NCI-H1417 treated with DMSO at 0.1 percent for 48 hours (cell line): ENCODE results near the gene PNPLA1.

Experiments used
- DNase-seq: peaks from one replicate; lab custom pipeline; 2025; lab: John Stamatoyannopoulos, UW

Gene PNPLA1

DNA sequence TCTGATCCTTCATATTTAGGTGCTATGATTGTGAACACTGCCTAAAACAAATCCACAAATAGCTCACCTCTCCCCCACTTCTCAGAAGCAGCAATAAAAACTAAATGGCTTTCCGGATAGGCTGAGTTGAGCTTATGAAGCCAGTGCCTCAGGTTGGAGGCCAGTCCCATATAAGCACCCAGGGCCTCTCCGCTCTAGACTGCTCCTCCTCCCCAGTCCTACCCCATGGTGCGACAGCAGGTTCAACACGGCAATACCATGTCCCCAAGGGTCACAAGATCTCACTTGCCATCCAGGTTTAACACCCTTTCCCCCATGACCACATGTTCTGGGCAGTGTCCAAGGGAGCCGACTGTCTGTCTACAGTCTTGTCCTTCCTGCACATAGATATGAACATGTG lies 46.1 kb downstream of the PNPLA1 start:
- no peak for DNase-seq

DNA sequence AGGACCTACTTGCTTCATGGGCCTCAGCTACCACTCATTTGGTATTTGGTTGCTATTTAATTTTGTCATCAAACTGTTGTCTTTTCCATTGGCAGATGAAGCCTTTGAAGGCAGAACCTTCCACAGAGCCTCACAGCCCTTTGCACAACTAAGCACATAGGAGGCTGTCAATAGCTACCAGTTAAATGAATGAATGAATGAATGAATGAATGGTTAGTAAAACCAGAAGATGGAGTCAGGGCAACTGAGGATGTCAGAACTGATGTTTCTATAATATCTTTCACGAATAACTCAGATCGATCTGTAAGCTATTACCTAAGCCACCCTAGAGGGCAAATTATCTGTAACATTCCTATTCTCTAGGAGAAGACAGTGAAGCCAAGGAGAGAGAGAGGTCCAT lies 47.8 kb downstream of the PNPLA1 start:
- no peak for DNase-seq

DNA sequence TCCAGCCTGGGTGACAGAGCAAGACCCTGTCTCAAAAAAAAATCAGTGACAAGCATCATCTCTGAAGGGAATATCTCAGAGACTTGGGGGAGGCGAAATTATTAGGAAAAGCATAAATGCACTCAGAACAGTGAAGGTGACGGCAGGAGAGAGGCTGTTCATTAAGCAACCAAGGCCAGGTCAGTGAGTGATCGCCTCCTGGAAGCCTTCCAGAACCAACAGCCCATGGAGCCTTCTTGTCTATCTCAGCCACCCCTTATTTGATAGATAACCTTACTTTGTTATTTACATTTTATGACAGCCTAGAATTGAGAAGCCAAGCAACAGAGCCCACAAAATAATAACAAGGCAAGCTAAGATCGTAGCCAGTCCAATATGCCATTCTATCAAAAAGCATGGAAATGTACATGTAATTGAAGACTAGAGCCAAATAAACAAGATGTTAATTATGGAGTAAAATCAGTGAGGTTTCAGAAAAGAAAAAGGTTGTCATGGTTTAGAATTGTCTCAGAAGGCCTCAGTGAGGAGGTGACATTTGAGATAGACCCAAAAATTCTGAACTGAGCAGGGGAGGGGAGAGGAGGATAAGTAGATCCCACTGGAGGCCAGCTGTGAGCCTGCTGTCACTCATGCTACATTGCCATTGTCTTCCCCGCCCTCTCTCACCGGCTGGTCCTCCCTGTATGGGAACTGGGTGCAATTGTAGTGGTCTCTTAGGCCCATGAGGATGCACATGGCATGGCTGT lies 49.0 kb downstream of the PNPLA1 start:
- no peak for DNase-seq

DNA sequence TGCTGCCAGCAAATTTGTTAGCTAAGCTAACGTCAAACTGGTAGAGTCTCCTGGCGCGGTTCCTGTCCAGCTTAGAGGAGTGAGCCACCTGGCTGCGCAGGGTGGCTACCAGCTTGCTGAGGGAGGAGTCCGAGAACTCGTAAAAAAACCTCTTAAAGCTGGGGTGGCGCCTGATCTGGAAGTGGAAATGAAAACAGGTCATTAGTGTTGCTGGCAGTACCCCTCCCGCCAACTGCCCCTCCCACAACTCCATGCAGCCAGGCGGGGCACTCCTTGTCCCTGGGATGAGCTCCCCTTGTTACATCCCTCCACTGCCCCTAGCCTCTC lies 49.5 kb downstream of the PNPLA1 start:
- peak; percentile 27 for DNase-seq

DNA sequence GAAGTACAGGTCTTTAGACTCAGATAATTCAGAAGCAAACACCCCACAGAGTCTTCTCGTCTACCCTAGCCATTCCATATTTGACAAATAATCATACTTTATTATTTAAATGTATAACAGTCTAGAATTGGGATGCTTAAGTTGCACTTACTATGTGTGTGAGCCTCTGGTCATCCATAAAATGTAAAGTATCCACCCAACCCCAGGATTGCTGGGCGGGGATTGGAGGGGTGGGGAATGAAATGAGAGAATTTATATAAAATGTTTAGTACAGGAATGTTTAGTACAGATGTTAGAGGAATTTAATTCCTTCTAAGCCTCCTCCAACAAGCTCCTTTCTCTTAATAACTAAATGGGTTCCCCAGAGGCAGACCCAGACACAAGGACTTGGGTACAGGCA lies 50.0 kb downstream of the PNPLA1 start:
- no peak for DNase-seq

DNA sequence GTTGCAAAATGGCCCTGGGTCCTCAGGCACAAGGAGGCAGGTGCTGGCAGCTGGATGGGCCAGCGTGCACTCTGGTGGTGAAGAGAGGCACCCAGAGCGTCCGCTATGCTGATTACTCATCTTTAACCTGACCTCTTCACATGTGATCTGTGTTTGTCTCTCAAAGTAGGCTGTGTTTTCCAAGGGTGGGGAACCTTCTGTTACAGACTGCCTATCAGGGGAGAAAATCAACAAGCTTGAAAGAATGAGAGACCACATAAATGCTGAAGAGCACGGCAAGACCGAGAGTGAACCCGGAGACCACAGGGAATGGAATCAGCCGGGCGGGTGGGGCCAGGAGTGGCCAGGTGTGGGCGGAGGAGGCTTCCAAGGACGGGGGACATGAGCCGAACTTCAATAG lies 50.6 kb downstream of the PNPLA1 start:
- DNase-seq = no peak

DNA sequence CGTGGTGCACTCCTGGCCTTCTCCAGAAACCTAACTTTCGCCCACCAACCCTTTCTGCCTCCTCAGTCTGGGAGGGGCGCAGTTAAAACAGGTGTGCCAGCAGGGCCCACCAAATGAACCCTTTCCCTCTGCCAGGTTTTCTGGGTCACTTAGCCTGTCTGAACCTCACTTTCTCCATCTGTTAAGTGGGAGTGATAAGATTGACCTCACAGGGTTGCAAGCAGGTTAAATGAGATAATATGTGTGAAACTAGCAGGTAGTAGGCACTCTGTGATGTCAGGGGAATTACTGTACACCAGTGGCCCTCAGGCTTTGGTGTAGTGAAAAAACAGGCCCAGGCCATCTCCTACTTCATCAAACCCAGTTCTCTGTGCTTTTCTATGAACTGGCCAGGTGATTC lies 52.7 kb downstream of the PNPLA1 start:
- no peak for DNase-seq

DNA sequence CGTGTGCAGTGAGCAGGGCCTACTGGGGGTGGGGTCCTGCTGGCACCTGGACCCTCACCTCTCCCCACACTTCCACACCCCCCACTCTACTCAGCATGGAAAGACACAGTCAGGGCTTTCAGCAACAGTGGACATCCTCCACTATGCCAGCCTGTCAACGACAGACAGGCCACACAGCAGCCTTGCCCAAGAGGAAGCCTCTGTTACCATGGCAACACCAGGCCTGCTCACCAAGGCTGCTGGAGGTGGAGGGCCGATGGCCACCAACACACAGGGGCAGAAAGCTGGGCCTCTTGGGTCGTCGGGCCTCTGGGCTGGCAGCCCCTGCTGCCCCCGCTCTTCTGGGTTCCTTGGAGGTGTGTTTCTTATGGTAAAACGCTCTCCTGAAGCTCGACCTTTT lies 53.2 kb downstream of the PNPLA1 start:
- DNase-seq = no peak

DNA sequence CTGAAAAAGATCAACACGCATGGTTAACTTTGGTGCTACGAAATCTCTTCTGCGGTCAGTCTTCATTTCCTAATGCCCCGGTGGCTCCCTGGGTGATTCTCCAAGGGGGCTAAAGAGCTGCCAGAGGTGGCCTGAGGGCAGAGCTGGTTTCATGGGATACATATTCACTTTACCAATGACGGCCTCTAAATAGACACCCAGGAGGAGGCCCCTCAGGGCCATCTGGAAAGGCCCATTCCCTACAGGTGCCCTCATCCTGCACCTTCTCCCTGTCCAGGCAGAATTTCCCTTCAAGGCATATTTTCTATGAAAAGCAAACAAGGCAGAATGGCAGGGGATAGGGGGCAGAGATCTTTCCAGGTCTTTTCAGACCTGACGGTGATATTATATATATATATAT lies 54.3 kb downstream of the PNPLA1 start:
- DNase-seq = no peak

DNA sequence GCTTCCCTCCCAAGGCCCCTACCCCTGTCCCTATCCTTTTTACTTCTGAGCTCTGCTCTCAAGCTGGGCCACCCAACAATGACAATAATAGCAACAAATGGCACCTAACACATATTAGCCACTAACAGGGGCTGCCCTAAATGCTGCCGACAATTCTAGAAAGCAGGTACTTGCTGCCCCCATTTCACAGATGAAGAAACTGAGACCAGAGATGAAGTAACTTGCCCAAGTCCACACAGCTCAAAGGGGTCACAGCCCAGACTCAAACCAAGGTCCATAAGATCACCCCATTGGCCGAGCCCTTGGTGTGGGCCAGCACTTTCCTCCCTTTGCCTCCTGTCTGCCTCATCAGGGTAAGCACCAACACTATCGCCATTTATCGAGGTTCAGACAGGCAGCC lies 54.9 kb downstream of the PNPLA1 start:
- DNase-seq = no peak

DNA sequence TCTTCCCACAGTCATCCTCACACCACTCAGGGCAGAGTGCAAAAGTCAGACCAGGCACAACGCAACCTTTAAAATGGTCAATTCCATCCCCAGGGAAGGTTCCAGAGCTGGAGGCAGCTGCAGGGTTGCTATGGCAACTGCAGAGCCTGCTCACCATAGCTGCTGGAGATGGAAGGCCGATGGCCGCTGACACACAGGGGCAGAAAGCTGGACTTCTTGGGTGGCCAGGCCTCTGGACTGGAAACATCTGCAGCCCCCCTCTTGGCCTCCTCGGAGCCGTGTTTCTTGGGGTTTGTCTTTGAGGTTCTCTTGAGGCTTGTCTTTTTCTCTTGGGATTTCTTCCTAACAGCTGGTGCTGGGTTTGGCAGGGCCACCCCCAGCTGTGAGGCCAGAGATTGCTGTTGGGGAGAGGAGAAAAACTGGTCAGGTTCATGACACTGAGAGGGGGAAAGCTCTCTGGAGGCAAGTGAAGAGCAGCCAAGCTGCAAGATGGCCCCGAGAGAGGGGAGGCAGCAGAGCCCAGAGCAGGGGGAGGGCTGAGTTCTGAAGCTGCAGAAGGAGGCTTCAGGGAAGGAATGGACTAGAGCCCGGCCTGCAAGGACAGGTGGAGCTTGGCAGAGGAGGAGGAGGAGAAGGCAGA lies 56.6 kb downstream of the PNPLA1 start:
- no peak for DNase-seq

DNA sequence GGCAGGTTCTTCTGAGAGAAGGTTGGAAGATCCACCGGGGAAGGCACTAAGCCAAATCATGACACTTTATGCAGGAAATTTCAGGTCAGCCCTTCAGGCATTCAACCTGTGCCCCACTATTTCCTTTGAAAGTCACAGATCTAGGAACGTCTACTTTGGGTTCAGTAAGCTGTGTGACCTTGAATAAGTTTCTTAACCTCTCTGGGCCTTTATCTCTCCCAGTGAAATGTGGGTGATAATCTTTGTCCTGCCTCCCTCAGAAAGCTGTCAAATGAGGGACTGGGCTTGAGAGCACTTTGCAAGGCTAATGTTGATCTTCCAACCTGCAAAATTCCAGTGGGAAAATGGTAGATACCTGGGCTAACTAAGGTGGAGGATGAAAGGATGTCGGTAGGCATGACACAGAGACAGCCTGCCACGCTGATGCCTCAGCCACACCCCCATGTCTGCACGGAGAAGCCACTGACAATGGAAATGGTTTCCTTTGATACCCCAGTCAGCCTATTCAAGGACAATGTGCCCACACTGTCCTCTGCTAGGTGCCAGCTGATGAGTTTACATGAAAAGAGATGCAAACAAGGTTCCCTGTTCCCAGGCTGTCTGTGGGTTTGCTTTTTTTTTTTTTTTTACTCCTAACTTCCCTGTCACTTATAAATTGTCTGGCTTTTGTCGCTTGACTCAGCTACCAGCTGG lies 57.5 kb downstream of the PNPLA1 start:
- DNase-seq = no peak

DNA sequence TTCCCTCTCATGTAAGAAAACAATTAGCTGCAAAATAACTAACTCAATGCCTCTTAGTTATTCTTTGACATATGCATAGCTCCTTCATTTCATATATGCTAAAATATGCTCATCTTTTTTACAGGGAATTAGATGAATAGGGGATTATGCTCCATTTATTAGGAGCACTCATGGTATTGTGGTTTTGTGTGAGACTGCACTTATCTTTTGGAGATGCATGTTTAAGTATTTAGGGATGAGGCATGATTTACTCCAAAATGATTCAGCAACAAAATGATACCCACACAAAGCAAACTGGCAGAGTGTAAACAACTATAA lies 58.0 kb downstream of the PNPLA1 start:
- no peak for DNase-seq

DNA sequence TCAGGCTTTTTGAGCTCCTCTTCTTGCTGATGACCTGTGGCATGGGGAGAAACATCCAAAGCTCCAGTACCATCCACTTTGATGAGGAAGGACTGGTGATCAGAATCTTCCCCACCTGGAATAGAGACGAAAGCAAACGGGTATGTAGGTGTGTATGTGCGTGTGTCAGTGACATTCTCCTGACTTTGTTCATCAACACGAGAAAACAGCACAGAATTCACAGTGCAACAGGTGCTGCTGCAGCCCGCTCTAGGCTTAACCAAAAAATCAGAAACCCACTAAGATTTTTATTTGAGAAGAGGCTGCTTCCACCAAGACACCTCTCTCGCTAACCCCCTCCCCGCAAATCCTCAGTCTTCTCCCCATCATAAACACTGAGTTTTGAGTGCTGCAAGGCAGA lies 58.7 kb downstream of the PNPLA1 start:
- DNase-seq = no peak

DNA sequence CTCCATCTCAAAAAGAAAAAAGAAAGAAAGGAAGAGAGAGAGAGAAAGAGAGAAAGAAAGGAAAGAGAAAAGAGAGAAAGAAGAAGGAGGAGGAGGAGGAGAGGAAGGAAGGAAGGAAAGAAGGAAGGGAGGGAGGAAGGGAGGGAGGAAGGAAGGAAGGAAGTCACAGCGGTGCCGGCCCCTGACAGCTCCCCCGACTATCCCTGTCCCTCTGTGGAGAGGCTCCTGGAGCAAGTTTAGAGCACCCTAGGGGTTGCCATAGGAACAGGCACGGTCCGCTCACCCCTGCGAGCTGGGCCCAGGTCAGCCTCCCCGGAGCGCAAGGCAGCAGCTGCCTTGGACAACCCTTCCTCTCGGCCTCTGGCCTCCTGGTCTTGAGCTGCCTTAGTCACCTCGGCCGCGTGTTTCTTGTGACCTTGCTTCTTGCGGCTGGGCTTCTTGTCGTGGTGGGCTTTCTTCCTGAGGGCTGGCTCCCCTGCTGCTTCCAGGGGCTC lies 60.0 kb downstream of the PNPLA1 start:
- no peak for DNase-seq

DNA sequence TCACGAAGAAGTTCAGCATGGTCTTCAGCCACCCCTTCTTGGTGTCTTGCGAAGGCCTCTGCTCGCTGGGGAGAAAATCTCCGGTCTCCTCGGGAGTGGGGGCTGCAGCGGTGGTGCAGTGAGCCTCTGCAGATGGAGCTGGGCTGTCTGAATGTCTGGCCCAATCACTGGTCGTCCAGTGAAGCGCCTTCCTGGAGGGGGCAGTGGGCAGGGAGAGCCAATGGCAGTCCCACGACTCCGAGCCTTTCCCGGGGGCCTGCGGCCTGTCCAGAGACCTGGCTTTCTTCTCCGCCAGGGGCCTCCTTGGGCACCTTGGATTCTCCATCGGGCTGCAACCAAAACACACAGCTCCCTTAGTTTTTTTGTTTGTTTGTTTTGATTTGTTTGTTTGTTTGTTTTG lies 60.5 kb downstream of the PNPLA1 start:
- DNase-seq = no peak

DNA sequence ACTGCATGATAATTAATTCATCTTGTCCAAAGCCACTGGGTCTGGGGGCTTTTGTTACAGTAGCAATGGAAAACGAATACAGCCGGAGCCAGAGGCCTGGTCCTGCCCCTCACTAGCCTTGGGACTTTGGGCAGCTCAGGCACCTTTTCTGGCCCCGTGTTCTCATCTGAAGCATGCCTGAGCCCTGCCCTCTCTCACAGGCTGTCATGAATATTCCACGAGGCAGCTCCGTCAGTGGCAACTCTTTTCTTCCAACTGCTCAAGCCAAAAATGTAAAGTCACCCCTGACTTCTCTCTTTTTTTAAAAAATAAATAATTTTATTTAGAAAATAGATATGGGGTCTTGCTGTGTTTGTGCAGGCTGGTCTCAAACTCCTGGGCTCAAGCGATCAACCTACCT lies 61.5 kb downstream of the PNPLA1 start:
- no peak for DNase-seq

DNA sequence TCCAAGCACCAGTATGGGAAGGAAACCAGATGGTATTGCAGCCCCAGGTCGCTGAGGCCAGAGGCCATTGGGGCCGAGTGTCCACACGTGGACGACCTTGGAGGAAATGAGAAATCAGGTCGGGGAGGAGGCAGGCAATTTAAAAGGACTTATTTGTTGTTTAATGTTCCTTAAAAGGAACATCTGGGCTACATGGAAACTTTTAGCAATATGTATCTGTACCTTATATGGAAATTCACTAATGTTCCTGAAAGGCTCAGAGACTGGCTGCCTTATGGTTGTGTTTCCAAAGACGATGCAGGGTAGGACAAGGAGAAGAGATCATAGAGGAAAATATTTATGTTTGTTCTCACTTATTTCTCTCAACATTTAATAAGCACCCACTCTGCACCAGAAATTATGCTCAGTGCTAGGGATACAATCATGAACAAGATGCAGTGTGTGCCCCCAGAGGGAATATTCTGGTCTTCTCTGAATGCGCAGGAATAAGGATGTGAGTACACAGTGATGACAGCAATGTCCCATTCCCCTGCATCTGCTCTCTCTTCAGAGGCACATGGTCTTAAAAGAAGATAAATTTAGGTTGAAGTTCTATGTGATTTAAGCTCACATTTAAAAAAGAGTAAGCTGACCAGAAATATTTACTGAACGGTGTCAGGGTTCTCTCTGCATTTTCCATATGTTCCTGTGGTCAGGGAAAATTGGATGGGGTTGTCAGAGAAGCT lies 63.5 kb downstream of the PNPLA1 start:
- no peak for DNase-seq

DNA sequence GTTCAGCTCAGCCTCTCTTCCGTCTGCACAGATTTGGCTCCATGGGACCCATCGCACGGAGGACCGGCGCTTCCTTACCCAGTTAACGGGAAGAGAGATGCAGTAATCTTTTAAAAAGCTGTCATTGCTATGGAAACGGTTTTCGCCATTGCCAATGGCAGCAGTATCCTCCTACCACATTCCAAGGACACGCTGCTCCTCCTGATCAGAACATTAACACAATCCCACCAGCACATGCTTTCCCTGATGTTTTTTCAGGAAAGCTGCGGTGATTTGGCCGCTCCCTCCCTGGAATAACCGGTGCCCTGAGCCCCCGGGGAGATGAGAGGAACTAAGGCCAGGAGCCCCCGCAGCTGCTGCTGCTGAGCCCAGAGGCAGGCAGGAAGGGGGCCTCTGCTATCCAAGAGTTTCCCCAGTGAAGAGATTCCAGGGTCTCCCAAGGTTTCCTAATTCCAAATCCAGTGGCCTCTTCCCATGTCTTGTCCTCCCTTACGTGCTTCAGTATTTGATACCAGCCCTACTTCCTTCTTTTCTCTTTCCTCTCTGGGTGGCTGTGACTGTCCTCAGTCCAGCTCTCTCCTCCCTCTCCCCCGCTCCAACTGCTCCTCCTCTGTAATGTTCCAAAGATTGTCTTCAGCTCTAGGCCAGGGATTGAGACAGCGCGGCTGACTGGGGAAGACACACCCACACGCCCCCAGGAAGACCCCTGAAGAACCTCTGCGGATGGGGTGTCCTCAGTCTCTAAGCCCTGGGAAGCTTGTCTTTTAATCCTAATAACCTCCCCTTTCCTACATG lies 64.3 kb downstream of the PNPLA1 start:
- no peak for DNase-seq

DNA sequence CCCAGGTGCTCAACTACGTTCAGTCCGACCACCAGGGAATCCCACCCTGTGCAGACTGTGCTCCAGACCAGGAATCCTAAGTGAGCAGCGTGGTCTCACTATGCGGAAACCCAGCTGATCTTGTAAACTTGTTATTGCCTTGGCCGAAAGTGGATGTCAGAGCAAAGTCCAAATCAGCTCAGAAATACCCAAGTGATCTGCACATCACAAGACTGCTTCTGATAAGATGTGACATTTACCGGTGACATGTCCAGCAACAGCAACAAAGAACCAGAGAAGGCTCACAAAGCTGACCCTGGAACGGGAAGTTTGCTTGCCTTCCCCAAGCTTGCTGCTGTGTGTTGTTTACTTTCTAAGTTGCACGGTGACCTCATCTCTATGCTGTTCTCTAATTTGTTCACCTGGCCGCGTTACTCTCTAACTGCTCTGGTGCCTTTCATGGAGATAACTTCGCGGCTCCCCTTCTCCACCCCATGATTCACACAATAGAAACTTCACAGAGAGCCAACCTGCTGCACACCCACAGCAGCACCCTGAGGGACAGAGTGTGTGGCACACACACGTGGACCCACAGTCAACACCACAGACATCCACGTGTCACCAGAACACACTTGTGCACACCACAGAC lies 65.1 kb downstream of the PNPLA1 start:
- DNase-seq = no peak

DNA sequence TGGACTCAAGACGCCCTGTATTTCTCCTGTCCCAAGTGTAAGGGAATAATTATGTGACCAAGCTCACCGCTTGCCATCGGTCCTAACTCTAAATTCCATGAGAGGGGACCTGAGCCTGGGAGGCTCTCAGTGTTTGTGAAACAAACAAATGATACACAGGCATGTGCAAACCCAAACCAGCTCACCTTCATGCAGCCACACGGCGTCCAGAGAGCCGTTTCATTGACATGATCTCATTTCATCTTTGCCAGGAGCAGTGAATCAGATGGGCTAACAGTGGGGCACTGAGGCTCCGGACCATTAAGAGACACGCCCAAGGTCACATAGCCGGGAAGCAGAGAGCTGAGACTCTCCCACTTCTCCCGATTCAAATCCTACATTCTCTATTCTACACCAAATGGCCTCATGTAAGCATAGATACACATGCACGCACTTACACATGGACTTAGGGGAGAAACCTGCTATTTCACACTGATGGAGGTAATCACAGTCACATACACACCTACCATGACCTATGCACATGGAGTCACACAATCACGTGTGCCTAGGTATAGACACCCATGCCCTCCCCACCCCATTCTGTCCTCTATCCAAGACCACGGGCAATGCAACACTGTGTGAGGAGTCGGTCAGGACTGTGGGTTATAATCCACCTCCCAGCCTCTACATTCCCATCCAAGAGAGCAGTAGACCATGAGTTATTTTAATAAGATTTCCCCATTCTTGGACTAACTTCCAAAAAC lies 65.8 kb downstream of the PNPLA1 start:
- no peak for DNase-seq
